HFF-Myc (cell line): ENCODE results near the gene KIAA0040.

Experiments
- DNase-seq: peaks from one replicate; pipeline ENCODE4 v3.0.0-alpha.2; 2011; ENCODE audit warnings: low read depth; ENCODE audit errors: extremely low read depth
- H3K4me3 ChIP-seq: replicated peaks from 2 replicates; pipeline ENCODE4 v1.5.1; 2011; ENCODE audit warnings: low read depth, mild to moderate bottlenecking, control low read depth, low read length
- TF ChIP-seq, protein P1 (sequence below): IDR thresholded peaks from 2 replicates; pipeline ENCODE4 v1.5.1; 2012; ENCODE audit warnings: mild to moderate bottlenecking, low read depth, low read length, control low read depth; ENCODE audit errors: missing control alignments

The KIAA0040 gene

GRCh38 chr1:175211656-175212055, 19.1 kb upstream of the KIAA0040 start:
- H3K4me3 ChIP-seq = no peak overlapping the region
- DNase-seq = no peak
- TF ChIP-seq, protein P1, sequence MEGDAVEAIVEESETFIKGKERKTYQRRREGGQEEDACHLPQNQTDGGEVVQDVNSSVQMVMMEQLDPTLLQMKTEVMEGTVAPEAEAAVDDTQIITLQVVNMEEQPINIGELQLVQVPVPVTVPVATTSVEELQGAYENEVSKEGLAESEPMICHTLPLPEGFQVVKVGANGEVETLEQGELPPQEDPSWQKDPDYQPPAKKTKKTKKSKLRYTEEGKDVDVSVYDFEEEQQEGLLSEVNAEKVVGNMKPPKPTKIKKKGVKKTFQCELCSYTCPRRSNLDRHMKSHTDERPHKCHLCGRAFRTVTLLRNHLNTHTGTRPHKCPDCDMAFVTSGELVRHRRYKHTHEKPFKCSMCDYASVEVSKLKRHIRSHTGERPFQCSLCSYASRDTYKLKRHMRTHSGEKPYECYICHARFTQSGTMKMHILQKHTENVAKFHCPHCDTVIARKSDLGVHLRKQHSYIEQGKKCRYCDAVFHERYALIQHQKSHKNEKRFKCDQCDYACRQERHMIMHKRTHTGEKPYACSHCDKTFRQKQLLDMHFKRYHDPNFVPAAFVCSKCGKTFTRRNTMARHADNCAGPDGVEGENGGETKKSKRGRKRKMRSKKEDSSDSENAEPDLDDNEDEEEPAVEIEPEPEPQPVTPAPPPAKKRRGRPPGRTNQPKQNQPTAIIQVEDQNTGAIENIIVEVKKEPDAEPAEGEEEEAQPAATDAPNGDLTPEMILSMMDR = no peak

DNA sequence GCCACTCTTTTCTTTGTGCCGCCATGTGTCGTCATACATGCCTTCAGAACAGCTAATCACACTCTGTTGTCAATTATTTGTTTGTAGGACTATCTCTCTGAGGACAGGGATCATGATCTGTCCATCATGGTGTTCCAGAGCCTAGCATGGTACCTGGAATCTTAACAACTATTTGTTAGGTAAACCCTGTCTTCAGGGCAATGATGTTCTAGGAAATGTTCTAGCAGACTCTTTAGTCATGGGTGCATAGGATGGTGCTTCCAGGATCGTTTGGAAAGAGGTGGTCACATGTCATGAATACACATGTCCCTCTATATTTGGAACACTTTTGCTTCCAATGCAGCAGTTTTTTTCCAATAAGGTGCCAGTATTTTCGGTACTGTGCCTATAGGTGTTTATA, 18.2 kb upstream of the KIAA0040 start:
- TF ChIP-seq, protein P1 = no peak
- no peak overlapping the region for H3K4me3 ChIP-seq
- DNase-seq = no peak

- TF ChIP-seq, protein P1 = no peak
- no peak overlapping the region for H3K4me3 ChIP-seq
- no peak for DNase-seq
These were observed 16.9 kb upstream of the KIAA0040 start for GRCh38 chr1:175209493-175209921.

GRCh38 chr1:175208773-175209492, 16.4 kb upstream of the KIAA0040 start:
- DNase-seq = no peak
- no peak overlapping the region for H3K4me3 ChIP-seq
- TF ChIP-seq, protein P1 = no peak

DNA sequence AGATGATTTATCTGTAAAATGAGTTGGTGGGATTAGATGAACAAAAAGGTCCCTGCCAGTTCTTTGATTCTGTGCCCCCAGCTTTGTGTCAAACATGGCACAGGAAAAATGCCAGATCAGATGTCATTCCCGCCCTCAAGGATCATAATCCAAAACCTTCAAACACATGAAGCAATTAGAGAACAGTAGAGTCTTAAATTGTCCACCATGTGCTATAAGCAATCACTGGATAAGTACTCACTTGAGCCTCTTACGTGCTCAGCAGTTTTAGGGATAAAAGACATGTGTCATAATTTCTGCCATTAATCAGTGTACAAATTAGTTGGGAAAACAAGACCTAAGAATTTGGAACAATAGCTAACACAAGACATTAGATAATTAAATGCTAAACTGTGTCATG, 15.4 kb upstream of the KIAA0040 start:
- TF ChIP-seq, protein P1 = no peak
- H3K4me3 ChIP-seq = no peak overlapping the region
- no peak for DNase-seq

DNA sequence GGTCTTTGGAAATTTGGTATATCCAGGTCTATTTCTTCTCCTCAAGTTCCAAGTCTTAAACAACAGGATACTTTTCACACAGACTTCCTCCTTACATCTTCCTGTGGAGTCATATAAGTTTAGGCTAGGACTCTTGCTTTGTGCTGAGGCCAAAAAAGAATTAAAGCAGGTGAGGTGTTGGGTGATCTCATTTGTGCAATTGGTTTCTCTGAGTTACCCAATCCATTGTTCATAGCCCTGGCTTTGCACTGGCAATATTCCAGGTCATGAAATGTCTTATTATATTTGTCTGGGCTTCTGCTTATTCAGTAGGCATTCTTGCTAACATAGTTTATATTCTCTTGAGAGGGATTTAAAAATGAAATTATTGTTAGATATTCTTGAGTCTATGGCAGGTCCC, 14.1 kb upstream of the KIAA0040 start:
- no peak for DNase-seq
- TF ChIP-seq, protein P1 = no peak
- no peak overlapping the region for H3K4me3 ChIP-seq

DNA sequence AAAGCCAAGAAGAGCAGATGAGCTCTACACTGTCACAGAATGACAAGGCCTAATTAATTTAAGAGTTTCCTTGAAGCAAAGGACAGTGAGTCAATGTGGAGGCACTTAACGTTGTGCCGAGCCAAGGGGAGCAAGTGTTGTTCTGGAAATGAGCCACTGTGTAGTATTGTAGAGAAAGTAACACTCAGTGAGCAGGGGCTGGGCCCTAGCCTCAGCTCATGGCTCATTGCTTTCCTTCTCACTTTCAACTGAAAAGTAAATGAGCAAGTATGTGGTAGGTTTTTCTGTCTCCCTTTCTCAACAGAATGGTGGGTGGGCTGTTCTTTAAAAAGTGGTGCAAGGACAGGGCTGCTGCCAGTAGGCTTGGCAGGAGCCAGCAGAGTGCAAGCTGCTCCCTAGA, 11.8 kb upstream of the KIAA0040 start:
- no peak overlapping the region for H3K4me3 ChIP-seq
- TF ChIP-seq, protein P1 = no peak
- DNase-seq = no peak
